ENCODE measurements around the gene IFT52.

IFT52 gene, protein sequence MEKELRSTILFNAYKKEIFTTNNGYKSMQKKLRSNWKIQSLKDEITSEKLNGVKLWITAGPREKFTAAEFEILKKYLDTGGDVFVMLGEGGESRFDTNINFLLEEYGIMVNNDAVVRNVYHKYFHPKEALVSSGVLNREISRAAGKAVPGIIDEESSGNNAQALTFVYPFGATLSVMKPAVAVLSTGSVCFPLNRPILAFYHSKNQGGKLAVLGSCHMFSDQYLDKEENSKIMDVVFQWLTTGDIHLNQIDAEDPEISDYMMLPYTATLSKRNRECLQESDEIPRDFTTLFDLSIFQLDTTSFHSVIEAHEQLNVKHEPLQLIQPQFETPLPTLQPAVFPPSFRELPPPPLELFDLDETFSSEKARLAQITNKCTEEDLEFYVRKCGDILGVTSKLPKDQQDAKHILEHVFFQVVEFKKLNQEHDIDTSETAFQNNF

GRCh38 chr20:43590392-43591303, at the start of gene IFT52:
Gene IFT52 (plus strand): TSS chr20:43590937. CDS start chr20:43594699, 3,762 bp downstream.
- peak; percentile 91 for DNase-seq

DNA sequence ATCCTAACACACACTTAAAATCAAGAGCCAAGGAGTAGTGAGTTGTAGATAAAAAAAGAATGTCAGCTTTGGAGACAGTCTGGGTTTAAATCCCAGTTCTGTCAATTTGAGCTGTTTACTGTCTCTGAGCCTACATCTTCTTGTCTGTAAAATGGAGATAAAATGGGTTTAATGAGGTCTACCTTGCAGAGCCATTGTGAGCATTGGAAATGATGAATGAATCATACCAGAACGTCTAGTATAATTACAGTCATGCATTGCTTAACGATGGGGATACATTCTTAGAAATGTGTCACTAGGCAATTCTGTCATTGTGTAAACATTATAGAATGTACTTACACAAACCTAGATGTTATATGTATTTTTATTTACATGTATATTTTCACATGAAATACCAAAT, 49.5 kb upstream of the IFT52 start:
- DNase-seq, result no peak

GRCh38 chr20:43542161-43542560, 48.6 kb upstream of the IFT52 start:
- no peak for DNase-seq

- DNase-seq, result no peak
Observed at GRCh38 chr20:43542674-43543073, 48.1 kb upstream of the IFT52 start.

DNA sequence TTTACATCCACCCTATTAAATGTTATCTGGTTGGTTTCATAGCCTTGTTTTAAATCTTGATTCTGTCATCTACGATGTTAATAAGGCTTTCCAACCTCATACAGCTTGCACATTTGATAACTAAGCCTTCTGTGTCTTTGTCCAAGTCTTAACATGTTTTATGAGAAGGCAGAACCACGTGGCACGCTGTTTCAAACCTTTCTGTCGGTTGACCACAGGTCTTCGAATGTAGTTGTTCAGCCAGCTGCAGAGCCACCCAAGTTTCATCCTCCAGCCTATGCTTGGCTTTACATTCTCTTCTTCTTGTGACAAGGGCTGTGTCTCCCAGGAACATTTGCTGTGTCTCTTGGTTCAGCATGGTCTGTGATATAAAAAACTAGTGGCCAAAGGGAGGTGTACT, 47.6 kb upstream of the IFT52 start:
- DNase-seq, result no peak

DNA sequence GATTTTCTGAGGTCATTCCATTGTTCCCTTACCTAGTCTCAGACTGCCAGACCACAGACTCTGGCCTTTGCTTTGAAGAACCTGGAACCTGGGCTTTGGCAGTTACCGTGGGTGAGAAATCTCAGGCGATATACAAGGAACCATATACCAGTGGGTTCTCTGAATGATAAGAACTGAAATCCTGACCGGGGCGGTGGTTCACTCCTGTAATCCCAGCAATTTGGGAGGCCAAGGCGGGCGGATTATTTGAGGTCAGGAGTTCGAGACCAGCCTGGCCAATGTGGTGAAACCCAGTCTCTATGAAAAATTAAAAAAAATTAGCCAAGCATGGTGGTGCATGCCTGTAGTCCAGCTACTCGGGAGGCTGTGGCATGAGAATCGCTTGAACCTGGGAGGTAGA, 46.2 kb upstream of the IFT52 start:
- no peak for DNase-seq

DNA sequence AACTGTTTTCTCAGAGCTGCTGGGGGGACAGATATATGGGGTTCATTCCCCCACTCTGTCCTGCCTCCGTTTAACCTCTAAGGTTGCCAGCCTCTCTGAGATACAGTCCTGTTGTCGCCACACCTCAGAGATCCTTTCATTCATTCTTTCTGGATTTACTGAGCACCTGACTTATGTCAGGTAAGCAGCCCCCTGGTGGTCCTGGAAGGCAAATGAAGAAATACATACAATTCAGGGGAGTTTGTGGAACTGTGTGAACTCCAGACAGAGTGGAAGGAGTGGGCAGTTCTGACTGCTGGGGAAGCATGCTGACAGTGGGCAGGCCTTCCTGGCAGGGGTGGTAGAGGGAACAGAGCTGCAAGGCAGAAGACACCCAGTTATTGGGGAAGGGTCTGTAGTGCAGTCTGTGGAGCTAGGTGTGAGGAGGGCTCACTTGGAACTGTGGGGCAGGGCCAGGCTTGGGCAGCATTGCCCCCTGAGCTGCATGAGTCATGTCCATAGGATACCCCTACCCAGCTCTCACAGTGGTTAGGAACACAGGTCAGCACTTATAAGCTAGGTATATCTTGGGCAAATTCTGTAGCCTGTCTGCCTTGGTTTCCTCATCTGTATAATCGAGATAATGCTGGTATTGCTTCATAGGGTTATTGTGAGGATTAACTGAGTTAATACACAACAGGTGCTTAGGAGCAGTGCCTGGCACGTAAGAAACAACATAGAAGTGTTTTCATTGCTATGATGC, 44.7 kb upstream of the IFT52 start:
- DNase-seq, result no peak

DNA sequence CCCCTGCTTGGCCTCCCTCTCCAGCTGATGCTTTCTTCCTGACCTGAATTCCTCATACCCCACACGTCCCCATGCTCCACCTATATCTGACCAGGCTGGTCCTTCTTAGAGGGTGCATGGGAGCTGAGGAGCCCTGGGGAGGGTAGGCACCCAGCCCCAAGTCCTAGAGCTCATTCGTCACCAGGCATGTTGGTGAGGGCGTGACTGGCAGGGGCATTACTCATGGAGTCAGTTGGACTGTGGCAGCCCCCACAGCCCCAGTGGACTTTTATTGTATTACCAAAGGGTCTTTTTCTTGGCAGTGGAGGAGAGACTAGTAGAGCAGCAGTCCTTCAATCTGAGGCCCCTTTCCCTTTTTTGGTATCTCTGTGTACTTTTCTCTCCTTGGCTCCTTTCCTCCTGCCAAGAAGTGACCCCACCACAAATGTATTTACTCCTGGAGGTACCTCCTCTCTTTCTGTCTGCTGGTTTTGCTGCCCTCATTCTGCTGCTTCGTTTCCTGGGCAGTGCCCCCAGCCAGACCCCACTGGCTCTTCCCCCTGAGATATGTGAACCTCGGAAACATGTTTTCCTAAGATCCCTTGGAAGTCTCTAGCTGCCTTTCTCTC, 42.4 kb upstream of the IFT52 start:
- no peak for DNase-seq

GRCh38 chr20:43549416-43550065, 41.2 kb upstream of the IFT52 start:
- DNase-seq, result no peak

GRCh38 chr20:43550456-43550855, 40.3 kb upstream of the IFT52 start:
- no peak for DNase-seq

DNA sequence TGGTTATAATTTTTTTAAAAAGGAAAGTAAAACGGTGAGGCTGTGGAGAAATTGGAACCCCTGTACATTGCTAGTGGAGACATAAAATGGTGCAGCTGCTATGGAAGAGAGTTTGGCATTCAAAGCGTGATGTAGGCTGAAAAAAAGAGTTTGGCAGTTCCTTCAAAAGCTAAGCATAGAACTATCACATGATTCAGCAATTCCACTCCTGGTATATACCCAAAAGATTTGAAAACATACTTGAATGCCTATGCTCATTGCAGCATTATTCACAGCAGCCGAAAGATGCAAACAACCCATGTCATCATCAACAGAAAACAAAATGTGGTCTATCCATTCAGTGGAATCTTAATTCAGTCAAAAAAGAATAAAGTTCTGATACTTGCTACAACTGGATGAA, 36.4 kb upstream of the IFT52 start:
- DNase-seq, result no peak

GRCh38 chr20:43558412-43559146, 32.2 kb upstream of the IFT52 start, which contains the start of gene SGK2:
Gene SGK2 (plus strand): TSS chr20:43559027. CDS start chr20:43566496, 7,469 bp downstream.
- DNase-seq, result no peak

GRCh38 chr20:43559147-43559987, 31.4 kb upstream of the IFT52 start:
- no peak for DNase-seq

GRCh38 chr20:43560974-43561373, 29.8 kb upstream of the IFT52 start:
- DNase-seq, result no peak

DNA sequence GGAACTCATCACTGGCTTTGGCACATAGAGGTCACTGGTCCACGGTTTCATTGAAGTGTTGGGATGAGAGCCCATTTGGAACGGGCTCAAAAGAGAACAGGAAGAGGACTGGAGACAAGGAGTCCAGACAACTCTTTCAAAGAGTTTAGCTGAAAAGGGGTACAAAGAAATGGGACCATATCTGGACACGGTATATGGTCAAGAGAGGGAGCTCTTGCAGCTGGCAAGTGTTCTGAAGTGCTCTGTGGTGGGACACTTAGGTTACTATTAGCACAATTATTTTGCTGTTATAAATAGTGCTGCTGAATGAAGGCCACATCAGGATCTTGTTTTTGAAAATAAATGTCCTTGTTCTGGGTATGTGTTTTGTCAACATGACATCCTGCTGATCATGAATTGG, 27.3 kb upstream of the IFT52 start:
- DNase-seq, result no peak

DNA sequence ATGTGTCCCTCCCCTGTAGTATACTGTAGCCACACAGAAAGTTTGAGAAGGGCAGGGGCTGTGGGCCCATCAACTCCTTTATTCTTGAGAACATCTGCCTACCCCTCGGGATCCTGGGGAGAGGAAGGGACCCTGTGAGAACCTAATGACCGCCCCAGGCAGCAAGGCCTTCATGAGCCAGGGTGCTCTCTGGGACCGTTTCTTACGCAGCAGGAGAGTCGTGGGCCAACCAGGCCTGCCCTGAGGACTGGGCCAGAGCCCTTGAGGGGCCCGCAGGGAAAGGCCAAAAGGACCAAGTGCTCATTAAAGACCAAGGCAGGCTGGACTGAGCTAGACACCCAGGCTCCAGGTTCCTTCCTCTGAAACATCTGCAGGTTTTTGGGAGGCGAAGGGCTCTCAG, 26.7 kb upstream of the IFT52 start:
- DNase-seq, result no peak

GRCh38 chr20:43564455-43564854, 26.3 kb upstream of the IFT52 start:
- DNase-seq, result no peak

DNA sequence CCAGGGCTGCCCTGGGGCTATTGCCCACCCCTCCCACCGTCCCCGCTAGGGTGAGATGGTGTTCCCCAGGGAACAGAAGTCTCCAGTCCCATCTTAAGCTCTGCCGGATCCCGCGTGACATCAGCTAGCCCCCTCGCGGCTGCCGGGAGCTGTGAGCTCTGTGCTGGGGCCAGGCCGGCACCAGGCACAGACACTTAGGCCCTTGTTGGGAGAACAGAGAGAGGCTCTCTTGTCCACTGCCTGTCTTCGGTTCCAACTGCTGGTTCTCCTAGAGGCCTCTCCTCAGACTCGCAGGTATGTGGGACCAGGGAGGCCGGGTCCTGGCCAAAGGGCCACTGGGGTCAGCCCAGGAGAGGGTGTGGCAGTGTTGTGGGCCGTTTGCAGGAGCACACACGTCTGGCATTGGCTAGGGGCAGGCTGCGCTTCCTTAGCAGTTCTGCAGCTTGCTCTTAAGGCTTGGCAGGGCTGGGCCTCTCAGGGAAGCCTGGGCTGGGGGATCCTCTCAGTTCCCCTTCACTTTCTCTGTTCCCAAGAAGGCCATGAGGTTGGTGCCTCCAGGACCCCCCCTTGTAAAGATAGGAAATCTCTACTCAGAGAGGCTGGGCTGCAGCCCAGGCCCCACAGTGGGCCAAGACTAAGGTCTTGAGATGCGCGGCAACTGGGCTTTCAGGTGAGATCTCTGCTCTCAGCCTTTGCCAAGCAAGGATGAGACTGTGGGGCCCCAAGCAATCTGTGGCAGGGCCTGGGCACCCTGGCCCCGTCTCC, 25.6 kb upstream of the IFT52 start:
- no peak for DNase-seq

- no peak for DNase-seq
Observed at GRCh38 chr20:43565758-43566104, 25.0 kb upstream of the IFT52 start.

- DNase-seq, result no peak
Observed at GRCh38 chr20:43567477-43567876, 23.3 kb upstream of the IFT52 start.

All from activated naive CD4-positive, alpha-beta T cell treated with Interleukin-2 at 50 U/mL for 16 hours (primary cell).